T-cell (primary cell): ENCODE data around the gene PSME4. TPM values are rescaled to one million over a fixed set of nuclear protein-coding genes. Genes with fewer than 3 reads are reported as not detected.

Experiments
- ATAC-seq, 4 experiments: fragments of 200-7000 bp in 3 of 4; fragments of 150-1000 bp in 1 of 4; cut with Tn5 transposase; replicated peaks in 1 of 4; 1 replicate in 3 of 4; 2 replicates in 1 of 4; pipeline ENCODE4 v1.10.0; 2021; ENCODE audit warnings: moderate library complexity in 3 of 4, mild to moderate bottlenecking in 2 of 4, moderate number of reproducible peaks in 1 of 4
- CTCF ChIA-PET, 2 donors: fragments of 300-600 bp; sonication (Branson Sonifier 250); formaldehyde crosslinking; loops; one replicate each; lab custom pipeline; 2022; ENCODE audit warnings: antibody characterized with exemption in 2 of 2; lab: Charles Lee
- POLR2A ChIA-PET, 2 donors: fragments of 300-600 bp; sonication (Branson Sonifier 250); formaldehyde crosslinking; loops; one replicate each; lab custom pipeline; 2022; ENCODE audit warnings: antibody characterized with exemption in 2 of 2; lab: Charles Lee
- DNase-seq, 35 experiments: peaks; one replicate each; pipeline versions ENCODE4 v3.0.0 to v3.0.0-alpha.2; 2013 to 2023
- H3K27ac ChIP-seq: one replicate; pipeline ENCODE4 v1.5.1; 2013; ENCODE audit warnings: low read length
- H3K27me3 ChIP-seq, 2 experiments: replicated peaks in 1 of 2; 1 replicate in 1 of 2; 2 replicates in 1 of 2; pipeline versions ENCODE4 v1.6.1 to v1.7.0; 2013; ENCODE audit warnings: low read length in 1 of 2, mixed read lengths in 1 of 2; ENCODE audit not compliant: control insufficient read depth in 2 of 2, insufficient read depth in 2 of 2; ENCODE audit errors: extremely low read depth in 1 of 2
- H3K36me3 ChIP-seq, 2 donors: 1 replicate in 1 of 2; 2 replicates in 1 of 2; pipeline versions ENCODE4 v1.6.1 to v1.7.0; 2013; ENCODE audit warnings: low read length in 1 of 2; ENCODE audit not compliant: control insufficient read depth in 2 of 2, insufficient read depth in 1 of 2; ENCODE audit errors: extremely low read depth in 1 of 2
- H3K4me1 ChIP-seq, 2 experiments: 1 replicate in 1 of 2; 2 replicates in 1 of 2; pipeline versions ENCODE4 v1.6.1 to v1.7.0; 2013; ENCODE audit warnings: low read length in 2 of 2, mixed read lengths in 1 of 2; ENCODE audit not compliant: insufficient read depth in 2 of 2, control insufficient read depth in 1 of 2; ENCODE audit errors: extremely low read depth in 1 of 2
- H3K4me3 ChIP-seq, 2 donors: 1 replicate in 1 of 2; 2 replicates in 1 of 2; pipeline versions ENCODE4 v1.5.1 to v1.7.0; 2013; ENCODE audit warnings: mild to moderate bottlenecking in 2 of 2, low read length in 1 of 2, moderate library complexity in 1 of 2; ENCODE audit not compliant: control insufficient read depth in 1 of 2; ENCODE audit errors: extremely low read depth in 1 of 2
- H3K9me3 ChIP-seq: 2 replicates; pipeline ENCODE4 v1.7.0; 2013
- H3K27ac Mint-ChIP-seq, 2 donors: one replicate each; pipeline ENCODE4 v1.8.0; 2020 to 2021; ENCODE audit warnings: mild to moderate bottlenecking in 2 of 2, mixed read lengths in 2 of 2
- H3K27me3 Mint-ChIP-seq, 2 donors: one replicate each; pipeline ENCODE4 v1.8.0; 2021 to 2022; ENCODE audit warnings: mixed read lengths in 2 of 2
- H3K36me3 Mint-ChIP-seq: one replicate; pipeline ENCODE4 v1.8.0; 2021; ENCODE audit warnings: mixed read lengths
- H3K4me1 Mint-ChIP-seq, 3 donors: one replicate each; pipeline ENCODE4 v1.8.0; 2020 to 2022; ENCODE audit warnings: mixed read lengths in 3 of 3, mild to moderate bottlenecking in 1 of 3
- H3K4me3 Mint-ChIP-seq, 3 donors: one replicate each; pipeline ENCODE4 v1.8.0; 2020 to 2022; ENCODE audit warnings: mild to moderate bottlenecking in 3 of 3, mixed read lengths in 3 of 3, moderate library complexity in 3 of 3
- H3K9me3 Mint-ChIP-seq, 3 donors: one replicate each; pipeline ENCODE4 v1.8.0; 2020 to 2022; ENCODE audit warnings: mixed read lengths in 3 of 3
- WGBS: methylation state at CpG from one replicate; pipeline ENCODE4 v1.1.5; 2013; ENCODE audit warnings: missing lambda C conversion rate; ENCODE audit not compliant: insufficient coverage; 5-methylcytosine and 5-hydroxymethylcytosine counted together
- total RNA-seq, 35 experiments: library from RNA in 6 of 35; stranded (reverse) in 6 of 35; fragments of 120-200 nt in 1 of 35; gene quantifications; one replicate each; pipeline versions ENCODE4 v1.2.1 to v1.2.4 and lab custom pipeline; 2013 to 2026

Gene PSME4
- total RNA-seq, 5 donors from 2014 or later (not counting 1 experiment from before 2014, with no cell fraction given) = 39.8 to 87.4 (median 44.6) TPM

- Mint-ChIP-seq H3K4me3 (peak overlapping the region in 1 of 3 donors; percentile 59), H3K27ac (peak overlapping the region; percentile 73 to 90)
- no peaks in the 10 kb centered on the region for H3K27me3 ChIP-seq
Measured at GRCh38 chr2:53991948-53992347, 21.2 kb upstream of the PSME4 start.

GRCh38 chr2:53989210-53989862 is 18.5 kb upstream of the PSME4 start:
- Histone ChIP-seq H3K4me1 (peaks cover 11 to 25% of the 10 kb centered on the region in 2 experiments), H3K27me3 (no peaks in the 10 kb centered on the region), H3K27ac (no peak overlapping the region), H3K4me3 (no peak overlapping the region), H3K9me3 (no peaks in the 10 kb centered on the region), H3K36me3 (peaks cover 0 to 3% of the 10 kb centered on the region in 2 donors)
- H3K9me3 Mint-ChIP-seq = no peaks in the 10 kb centered on the region
- peaks cover 39 to 46% (median 40%) of the 10 kb centered on the region in 3 donors for H3K4me1 Mint-ChIP-seq
- CTCF ChIA-PET = no interaction called here
- WGBS = no CpG with 5 or more reads among the region's 2 CpGs
- no peak overlapping the region for H3K27ac Mint-ChIP-seq
- no peak for ATAC-seq
- POLR2A ChIA-PET = no interaction called here
- H3K27me3 Mint-ChIP-seq = no peaks in the 10 kb centered on the region
- no peak overlapping the region for H3K4me3 Mint-ChIP-seq
- peaks cover 10% of the 10 kb centered on the region for H3K36me3 Mint-ChIP-seq
- DNase-seq = no peak

More at GRCh38 chr2:53991948-53992347, 21.2 kb upstream of the PSME4 start:
- CTCF ChIA-PET = interaction anchor here in 1 of 2 donors (0.7 kb wide), 1 partner anchor 34 kb away, joined by 3 read pairs; no protein-coding TSS in a partner anchor
- POLR2A ChIA-PET = no interaction called here
- ATAC-seq (no peak), DNase-seq (no peak)
- Histone ChIP-seq H3K27ac (no peak overlapping the region), H3K4me1 (peaks cover 28 to 37% of the 10 kb centered on the region in 2 experiments), H3K36me3 (peaks cover 0 to 3% of the 10 kb centered on the region in 2 donors), H3K9me3 (no peaks in the 10 kb centered on the region), H3K4me3 (no peak overlapping the region)
- Mint-ChIP-seq H3K9me3 (no peaks in the 10 kb centered on the region), H3K4me1 (peaks cover 42 to 48% (median 46%) of the 10 kb centered on the region in 3 donors), H3K36me3 (peaks cover 6% of the 10 kb centered on the region), H3K27me3 (no peaks in the 10 kb centered on the region)

GRCh38 chr2:53987336-53987921 is 16.6 kb upstream of the PSME4 start:
- H3K4me1 Mint-ChIP-seq = peaks cover 24 to 31% (median 30%) of the 10 kb centered on the region in 3 donors
- no peak overlapping the region for H3K4me3 Mint-ChIP-seq
- Histone ChIP-seq H3K4me3 (no peak overlapping the region), H3K36me3 (peaks cover 0 to 3% of the 10 kb centered on the region in 2 donors), H3K4me1 (peaks cover 6% of the 10 kb centered on the region in 2 experiments), H3K27me3 (no peaks in the 10 kb centered on the region), H3K9me3 (no peaks in the 10 kb centered on the region), H3K27ac (peak overlapping the region; percentile 30)
- ATAC-seq (no peak), DNase-seq (no peak)
- WGBS = no CpG with 5 or more reads among the region's 1 CpG
- peak overlapping the region; percentile 61 to 89 for H3K27ac Mint-ChIP-seq
- ChIA-PET POLR2A (interaction anchor here in 1 of 2 donors (0.6 kb wide), 1 partner anchor 47 kb away, joined by 6 read pairs; no protein-coding TSS in a partner anchor), CTCF (interaction anchor here in 1 of 2 donors (0.7 kb wide), 1 partner anchor 32 kb away, joined by 3 read pairs; no protein-coding TSS in a partner anchor)
- no peaks in the 10 kb centered on the region for H3K27me3 Mint-ChIP-seq
- H3K36me3 Mint-ChIP-seq = peaks cover 22% of the 10 kb centered on the region
- no peaks in the 10 kb centered on the region for H3K9me3 Mint-ChIP-seq

GRCh38 chr2:53985646-53986045 is 14.9 kb upstream of the PSME4 start:
- Histone ChIP-seq H3K27me3 (no peaks in the 10 kb centered on the region), H3K9me3 (no peaks in the 10 kb centered on the region), H3K36me3 (peaks cover 0 to 3% of the 10 kb centered on the region in 2 donors), H3K4me3 (no peak overlapping the region), H3K4me1 (peaks cover 0 to 4% of the 10 kb centered on the region in 2 experiments), H3K27ac (no peak overlapping the region)
- H3K36me3 Mint-ChIP-seq = peaks cover 31% of the 10 kb centered on the region
- CTCF ChIA-PET = no interaction called here
- no peak overlapping the region for H3K4me3 Mint-ChIP-seq
- H3K9me3 Mint-ChIP-seq = no peaks in the 10 kb centered on the region
- ATAC-seq (no peak), DNase-seq (no peak)
- H3K27me3 Mint-ChIP-seq = no peaks in the 10 kb centered on the region
- peak overlapping the region in 1 of 2 donors; percentile 2 for H3K27ac Mint-ChIP-seq
- POLR2A ChIA-PET = no interaction called here
- peaks cover 21 to 25% (median 22%) of the 10 kb centered on the region in 3 donors for H3K4me1 Mint-ChIP-seq
- no CpG with 5 or more reads among the region's 4 CpGs for WGBS

GRCh38 chr2:53969968-53970723 is 647 bp downstream of the PSME4 start:
- Histone ChIP-seq H3K4me1 (peaks cover 19 to 36% of the 10 kb centered on the region in 2 experiments), H3K4me3 (peak overlapping the region; percentile 83 to 100), H3K36me3 (peaks cover 0 to 5% of the 10 kb centered on the region in 2 donors), H3K9me3 (no peaks in the 10 kb centered on the region), H3K27me3 (no peaks in the 10 kb centered on the region), H3K27ac (peak overlapping the region; percentile 65)
- Mint-ChIP-seq H3K9me3 (no peaks in the 10 kb centered on the region), H3K4me1 (peaks cover 54 to 79% (median 58%) of the 10 kb centered on the region in 3 donors), H3K36me3 (peaks cover 24% of the 10 kb centered on the region), H3K27ac (peak overlapping the region; percentile 80 to 91), H3K27me3 (no peaks in the 10 kb centered on the region), H3K4me3 (peak overlapping the region; percentile 89 to 96 (median 92))
- under 1% methylated on average over 26 of the region's 46 CpGs for WGBS
- ChIA-PET POLR2A (interaction anchor here (0.6 to 1.5 kb wide), 9 partner anchors 8 to 662 kb away, joined by 3 to 9 read pairs (median 4); no protein-coding TSS in a partner anchor), CTCF (interaction anchor here (0.6 to 1.2 kb wide), 7 partner anchors 11 to 593 kb away, joined by 3 to 9 read pairs (median 4); no protein-coding TSS in a partner anchor)
- peak; percentile 28 to 46 (median 37) for ATAC-seq
- peak in 20 of 35 experiments; percentile 3 to 49 (median 8) for DNase-seq
